ENCODE results near the gene BBS10.

BBS10 gene

DNA sequence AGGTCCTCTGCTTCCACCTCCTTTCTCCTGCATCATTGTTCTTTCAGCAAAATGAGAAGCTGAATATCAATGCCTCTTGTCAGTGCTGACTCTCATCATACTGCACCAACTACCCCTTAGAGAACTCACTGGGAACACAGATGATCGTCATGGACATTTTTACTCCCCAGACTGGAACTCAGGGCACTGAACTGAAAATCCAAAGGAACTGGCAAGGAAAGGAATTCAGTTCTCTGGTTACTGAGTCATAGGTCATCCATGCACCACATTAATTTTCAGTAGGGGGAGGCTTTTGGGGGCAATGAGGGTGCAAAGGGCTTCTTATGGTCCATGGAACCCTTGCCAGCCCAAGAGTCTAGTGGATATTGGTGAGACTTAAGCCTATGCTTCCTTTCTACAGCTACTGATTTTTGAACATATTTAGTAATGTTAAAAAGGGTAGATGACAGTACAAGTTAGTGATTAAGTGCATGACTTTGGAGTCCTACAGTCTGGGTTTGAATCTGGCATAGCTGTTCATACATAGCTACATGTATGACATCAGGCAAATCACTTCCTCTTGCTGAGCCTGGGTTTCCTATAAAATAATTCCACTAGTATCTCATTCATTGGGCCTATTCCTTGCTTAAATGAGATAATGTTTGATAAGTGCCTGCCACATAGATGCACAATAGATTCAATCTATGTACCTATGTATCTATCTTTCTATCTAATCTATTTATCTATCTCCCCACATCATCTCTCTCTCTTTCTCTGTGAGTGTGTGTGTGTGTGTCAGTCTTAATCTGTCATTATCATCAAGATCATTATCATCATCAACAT, 29.2 kb downstream of the BBS10 start:
- Histone ChIP-seq H3K36me3 (ENCODE audit: low read depth) (no peaks in the 10 kb centered on the region), H3K27me3 (ENCODE audit: insufficient read depth, poor library complexity, severe bottlenecking) (no peaks in the 10 kb centered on the region), H3K27ac (ENCODE audit: poor library complexity, severe bottlenecking) (peak overlapping the region; percentile 56), H3K4me3 (ENCODE audit: severe bottlenecking) (no peak overlapping the region), H3K4me1 (ENCODE audit: insufficient read depth, poor library complexity, severe bottlenecking) (peaks cover 11% of the 10 kb centered on the region), H3K9me3 (ENCODE audit: severe bottlenecking) (no peaks in the 10 kb centered on the region)
- DNase-seq (ENCODE audit: low spot score) = no peak
- ATAC-seq (ENCODE audit: low read depth) = no peak
- TF ChIP-seq, protein P1, sequence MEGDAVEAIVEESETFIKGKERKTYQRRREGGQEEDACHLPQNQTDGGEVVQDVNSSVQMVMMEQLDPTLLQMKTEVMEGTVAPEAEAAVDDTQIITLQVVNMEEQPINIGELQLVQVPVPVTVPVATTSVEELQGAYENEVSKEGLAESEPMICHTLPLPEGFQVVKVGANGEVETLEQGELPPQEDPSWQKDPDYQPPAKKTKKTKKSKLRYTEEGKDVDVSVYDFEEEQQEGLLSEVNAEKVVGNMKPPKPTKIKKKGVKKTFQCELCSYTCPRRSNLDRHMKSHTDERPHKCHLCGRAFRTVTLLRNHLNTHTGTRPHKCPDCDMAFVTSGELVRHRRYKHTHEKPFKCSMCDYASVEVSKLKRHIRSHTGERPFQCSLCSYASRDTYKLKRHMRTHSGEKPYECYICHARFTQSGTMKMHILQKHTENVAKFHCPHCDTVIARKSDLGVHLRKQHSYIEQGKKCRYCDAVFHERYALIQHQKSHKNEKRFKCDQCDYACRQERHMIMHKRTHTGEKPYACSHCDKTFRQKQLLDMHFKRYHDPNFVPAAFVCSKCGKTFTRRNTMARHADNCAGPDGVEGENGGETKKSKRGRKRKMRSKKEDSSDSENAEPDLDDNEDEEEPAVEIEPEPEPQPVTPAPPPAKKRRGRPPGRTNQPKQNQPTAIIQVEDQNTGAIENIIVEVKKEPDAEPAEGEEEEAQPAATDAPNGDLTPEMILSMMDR (IDR thresholded peaks at IDR 0.05; ENCODE audit: poor library complexity, severe bottlenecking) = no peak

DNA sequence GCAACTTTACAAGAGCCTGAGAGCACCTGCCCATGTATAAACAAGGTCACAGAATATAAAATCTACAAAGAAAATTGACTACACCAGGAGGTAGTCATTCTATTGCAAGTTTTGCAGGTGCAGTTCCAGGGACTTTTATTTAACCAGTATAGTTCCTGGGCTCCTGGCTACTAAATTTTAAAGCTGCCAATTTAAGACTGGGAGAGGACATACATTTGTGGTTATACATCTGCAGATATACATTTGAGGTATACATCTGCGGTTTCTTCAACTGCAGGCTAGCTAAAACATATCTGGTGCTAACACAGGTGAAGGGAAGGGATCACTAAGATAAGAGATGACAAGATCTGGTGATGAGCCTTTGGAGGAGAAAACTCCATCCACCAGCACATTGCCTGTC, 30.2 kb downstream of the BBS10 start:
- H3K4me3 ChIP-seq (ENCODE audit: severe bottlenecking) = no peak overlapping the region
- DNase-seq (ENCODE audit: low spot score) = no peak
- no peak overlapping the region for H3K27ac ChIP-seq (ENCODE audit: poor library complexity, severe bottlenecking)
- H3K9me3 ChIP-seq (ENCODE audit: severe bottlenecking) = no peaks in the 10 kb centered on the region
- TF ChIP-seq, protein P1 (IDR thresholded peaks at IDR 0.05; ENCODE audit: poor library complexity, severe bottlenecking) = no peak
- ATAC-seq (ENCODE audit: low read depth) = no peak
- H3K27me3 ChIP-seq (ENCODE audit: insufficient read depth, poor library complexity, severe bottlenecking) = no peaks in the 10 kb centered on the region
- H3K4me1 ChIP-seq (ENCODE audit: insufficient read depth, poor library complexity, severe bottlenecking) = peaks cover 11% of the 10 kb centered on the region
- no peaks in the 10 kb centered on the region for H3K36me3 ChIP-seq (ENCODE audit: low read depth)

- no peak for ATAC-seq (ENCODE audit: low read depth)
- Histone ChIP-seq H3K9me3 (ENCODE audit: severe bottlenecking) (no peaks in the 10 kb centered on the region), H3K4me3 (ENCODE audit: severe bottlenecking) (no peak overlapping the region), H3K36me3 (ENCODE audit: low read depth) (no peaks in the 10 kb centered on the region), H3K4me1 (ENCODE audit: insufficient read depth, poor library complexity, severe bottlenecking) (peaks cover 11% of the 10 kb centered on the region), H3K27ac (ENCODE audit: poor library complexity, severe bottlenecking) (no peak overlapping the region), H3K27me3 (ENCODE audit: insufficient read depth, poor library complexity, severe bottlenecking) (no peaks in the 10 kb centered on the region)
- TF ChIP-seq, protein P1 (IDR thresholded peaks at IDR 0.05; ENCODE audit: poor library complexity, severe bottlenecking) = no peak
- DNase-seq (ENCODE audit: low spot score) = no peak
Observed at GRCh38 chr12:76316468-76316867, 31.7 kb downstream of the BBS10 start.

DNA sequence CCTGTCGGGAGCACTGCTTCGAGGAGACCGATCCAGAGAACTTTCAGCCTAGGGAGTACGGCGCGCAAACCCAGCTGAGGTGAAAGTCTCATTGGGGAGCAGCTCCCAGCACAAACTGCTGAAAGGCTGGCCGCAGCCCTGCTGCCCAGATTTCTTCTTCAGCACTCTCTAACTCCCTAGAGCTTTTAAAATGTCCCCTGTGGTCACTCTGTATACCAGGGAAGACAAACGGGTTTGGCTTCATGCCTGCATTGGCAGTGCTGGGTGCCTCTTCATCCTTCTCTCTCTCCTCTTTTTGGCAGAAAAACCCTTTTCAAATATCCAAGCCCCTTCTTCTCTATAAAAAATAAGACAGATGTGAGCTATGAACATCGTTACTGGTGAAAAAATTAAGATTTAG, 34.9 kb downstream of the BBS10 start:
- DNase-seq (ENCODE audit: low spot score) (no peak), ATAC-seq (ENCODE audit: low read depth) (no peak)
- no peaks in the 10 kb centered on the region for H3K27me3 ChIP-seq (ENCODE audit: insufficient read depth, poor library complexity, severe bottlenecking)
- no peaks in the 10 kb centered on the region for H3K36me3 ChIP-seq (ENCODE audit: low read depth)
- H3K9me3 ChIP-seq (ENCODE audit: severe bottlenecking) = no peaks in the 10 kb centered on the region
- H3K27ac ChIP-seq (ENCODE audit: poor library complexity, severe bottlenecking) = no peak overlapping the region
- no peak overlapping the region for H3K4me3 ChIP-seq (ENCODE audit: severe bottlenecking)
- no peaks in the 10 kb centered on the region for H3K4me1 ChIP-seq (ENCODE audit: insufficient read depth, poor library complexity, severe bottlenecking)
- TF ChIP-seq, protein P1 (IDR thresholded peaks at IDR 0.05; ENCODE audit: poor library complexity, severe bottlenecking) = no peak

DNA sequence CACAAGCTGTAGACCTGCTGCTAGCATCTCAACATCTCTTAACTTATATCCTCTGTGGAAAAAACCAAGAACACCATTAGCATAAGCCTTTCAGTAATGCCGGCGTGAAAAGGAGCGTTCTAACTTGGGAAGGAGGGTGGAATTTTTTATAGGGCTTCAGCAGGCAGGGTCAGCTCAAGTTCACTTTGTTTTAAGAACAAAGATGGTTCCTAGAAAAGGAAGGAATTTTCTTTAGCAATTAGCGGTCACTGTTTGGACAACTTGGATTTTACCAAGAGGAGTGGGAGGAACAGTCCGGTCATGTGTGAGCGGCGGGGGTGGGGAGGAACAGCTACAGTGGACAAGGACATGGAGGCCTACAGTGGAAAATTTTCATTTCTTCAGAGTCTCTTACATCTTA, 35.9 kb downstream of the BBS10 start:
- no peaks in the 10 kb centered on the region for H3K36me3 ChIP-seq (ENCODE audit: low read depth)
- no peak overlapping the region for H3K27ac ChIP-seq (ENCODE audit: poor library complexity, severe bottlenecking)
- no peaks in the 10 kb centered on the region for H3K4me1 ChIP-seq (ENCODE audit: insufficient read depth, poor library complexity, severe bottlenecking)
- no peaks in the 10 kb centered on the region for H3K9me3 ChIP-seq (ENCODE audit: severe bottlenecking)
- ATAC-seq (ENCODE audit: low read depth) (no peak), DNase-seq (ENCODE audit: low spot score) (no peak)
- no peaks in the 10 kb centered on the region for H3K27me3 ChIP-seq (ENCODE audit: insufficient read depth, poor library complexity, severe bottlenecking)
- TF ChIP-seq, protein P1 (IDR thresholded peaks at IDR 0.05; ENCODE audit: poor library complexity, severe bottlenecking) = no peak
- no peak overlapping the region for H3K4me3 ChIP-seq (ENCODE audit: severe bottlenecking)

All from RWPE2 (cell line).